Cerebellar nuclear complex (tissue), 1 donor: ENCODE results near the gene CBX4.

ENCODE experiments used
- DNase-seq, 2 experiments: peaks; one replicate each; lab custom pipeline; 2025; lab: John Stamatoyannopoulos, UW

CBX4 gene

GRCh38 chr17:79799538-79800324, 39.5 kb downstream of the CBX4 start:
- no peak for DNase-seq

GRCh38 chr17:79799174-79799537, 40.1 kb downstream of the CBX4 start:
- DNase-seq = no peak

GRCh38 chr17:79798299-79799173, 40.7 kb downstream of the CBX4 start:
- DNase-seq = no peak

- DNase-seq = no peak
These were observed 41.5 kb downstream of the CBX4 start for GRCh38 chr17:79797492-79798298.

- peak; percentile 78 to 88 for DNase-seq
These were observed 42.3 kb downstream of the CBX4 start, which contains the start of gene CBX8 for GRCh38 chr17:79796763-79797491. CBX8 (minus strand) TSS chr17:79797077; CDS start chr17:79796998, 79 bp downstream.

- DNase-seq = no peak
These were observed 42.8 kb downstream of the CBX4 start for GRCh38 chr17:79796444-79796762.

GRCh38 chr17:79795795-79796443, 43.3 kb downstream of the CBX4 start:
- no peak for DNase-seq

- DNase-seq = no peak
These were observed 44.4 kb downstream of the CBX4 start for GRCh38 chr17:79794659-79795511.

- DNase-seq = no peak
These were observed 45.3 kb downstream of the CBX4 start for GRCh38 chr17:79793924-79794304.

- DNase-seq = no peak
These were observed 46.0 kb downstream of the CBX4 start for GRCh38 chr17:79792984-79793923.

- DNase-seq = no peak
These were observed 46.8 kb downstream of the CBX4 start for GRCh38 chr17:79792341-79792871.

GRCh38 chr17:79791735-79792161, 47.5 kb downstream of the CBX4 start:
- DNase-seq = no peak

- no peak for DNase-seq
These were observed 48.2 kb downstream of the CBX4 start for GRCh38 chr17:79790805-79791734.

- no peak for DNase-seq
These were observed 49.1 kb downstream of the CBX4 start for GRCh38 chr17:79789943-79790804.

- no peak for DNase-seq
These were observed 50.0 kb downstream of the CBX4 start for GRCh38 chr17:79788989-79789942.
